Measurements from ENCODE around the gene PDILT. TPM values are rescaled to one million over a fixed set of nuclear protein-coding genes. Genes with fewer than 3 reads are reported as not detected.

PDILT gene
- total RNA-seq, 2 donors from 2014 or later: not detected

- H3K4me1 Mint-ChIP-seq (ENCODE audit: low read depth in 2 of 2): no peaks in the 10 kb centered on the region
- H3K27ac Mint-ChIP-seq: no peak overlapping the region
- no peak overlapping the region for H3K4me3 Mint-ChIP-seq
- DNase-seq (ENCODE audit: low spot score) (no peak), ATAC-seq (no peak)
- no peaks in the 10 kb centered on the region for H3K36me3 Mint-ChIP-seq
- no peaks in the 10 kb centered on the region for H3K9me3 Mint-ChIP-seq
- peaks cover 13 to 33% of the 10 kb centered on the region in 2 donors for H3K27me3 Mint-ChIP-seq
Observed at GRCh38 chr16:20364051-20364450, 40.5 kb downstream of the PDILT start.

GRCh38 chr16:20363191-20363590 is 41.3 kb downstream of the PDILT start:
- no peak for DNase-seq (ENCODE audit: low spot score)
- Mint-ChIP-seq H3K36me3 (no peaks in the 10 kb centered on the region), H3K4me3 (no peak overlapping the region), H3K4me1 (ENCODE audit: low read depth in 2 of 2) (no peaks in the 10 kb centered on the region), H3K9me3 (no peaks in the 10 kb centered on the region), H3K27ac (no peak overlapping the region), H3K27me3 (peaks cover 13 to 33% of the 10 kb centered on the region in 2 donors)
- ATAC-seq: no peak

GRCh38 chr16:20359997-20360396 is 44.5 kb downstream of the PDILT start:
- ATAC-seq: no peak

GRCh38 chr16:20355114-20355782 is 49.3 kb downstream of the PDILT start:
- Mint-ChIP-seq H3K9me3 (no peaks in the 10 kb centered on the region), H3K36me3 (no peaks in the 10 kb centered on the region), H3K4me1 (ENCODE audit: low read depth in 2 of 2) (no peaks in the 10 kb centered on the region), H3K27ac (no peak overlapping the region), H3K4me3 (no peak overlapping the region), H3K27me3 (peaks cover 15 to 41% of the 10 kb centered on the region in 2 donors)
- ATAC-seq (no peak), DNase-seq (ENCODE audit: low spot score) (no peak)

More at GRCh38 chr16:20359997-20360396, 44.5 kb downstream of the PDILT start:
- DNase-seq (ENCODE audit: low spot score): no peak
- Mint-ChIP-seq H3K36me3 (no peaks in the 10 kb centered on the region), H3K4me1 (ENCODE audit: low read depth in 2 of 2) (no peaks in the 10 kb centered on the region), H3K4me3 (no peak overlapping the region), H3K27me3 (peaks cover 15 to 42% of the 10 kb centered on the region in 2 donors), H3K9me3 (no peaks in the 10 kb centered on the region), H3K27ac (no peak overlapping the region)

GRCh38 chr16:20353379-20353778 is 51.2 kb downstream of the PDILT start:
- Mint-ChIP-seq H3K4me1 (ENCODE audit: low read depth in 2 of 2) (no peaks in the 10 kb centered on the region), H3K27me3 (peaks cover 15 to 34% of the 10 kb centered on the region in 2 donors), H3K4me3 (no peak overlapping the region), H3K9me3 (no peaks in the 10 kb centered on the region), H3K27ac (no peak overlapping the region), H3K36me3 (no peaks in the 10 kb centered on the region)
- ATAC-seq (no peak), DNase-seq (ENCODE audit: low spot score) (no peak)

- no peak for DNase-seq (ENCODE audit: low spot score)
- no peak for ATAC-seq
- H3K27ac Mint-ChIP-seq: no peak within 1 kb of the TSS
- H3K4me1 Mint-ChIP-seq (ENCODE audit: low read depth in 2 of 2): no peaks in the 10 kb centered on the region
- no peaks in the 10 kb centered on the region for H3K36me3 Mint-ChIP-seq
- no peaks in the 10 kb centered on the region for H3K9me3 Mint-ChIP-seq
- peaks cover 15 to 34% of the 10 kb centered on the region in 2 donors for H3K27me3 Mint-ChIP-seq
- H3K4me3 Mint-ChIP-seq: no peak within 1 kb of the TSS
Observed at GRCh38 chr16:20352615-20353014, 51.9 kb downstream of the PDILT start, which contains the start of gene UMOD. TSS of gene UMOD (minus strand) at chr16:20352715. CDS start at chr16:20350737, 1,978 bp downstream.

GRCh38 chr16:20349615-20350014 is 54.9 kb downstream of the PDILT start:
- Mint-ChIP-seq H3K9me3 (no peaks in the 10 kb centered on the region), H3K27ac (no peak overlapping the region), H3K36me3 (no peaks in the 10 kb centered on the region), H3K27me3 (peaks cover 3 to 15% of the 10 kb centered on the region in 2 donors), H3K4me3 (no peak overlapping the region), H3K4me1 (ENCODE audit: low read depth in 2 of 2) (no peaks in the 10 kb centered on the region)
- DNase-seq (ENCODE audit: low spot score) (no peak), ATAC-seq (no peak)

GRCh38 chr16:20348365-20349185 is 56.0 kb downstream of the PDILT start:
- H3K27me3 Mint-ChIP-seq: peaks cover 3 to 14% of the 10 kb centered on the region in 2 donors
- no peak overlapping the region for H3K4me3 Mint-ChIP-seq
- H3K36me3 Mint-ChIP-seq: no peaks in the 10 kb centered on the region
- no peak overlapping the region for H3K27ac Mint-ChIP-seq
- no peak for DNase-seq (ENCODE audit: low spot score)
- H3K9me3 Mint-ChIP-seq: no peaks in the 10 kb centered on the region
- H3K4me1 Mint-ChIP-seq (ENCODE audit: low read depth in 2 of 2): no peaks in the 10 kb centered on the region
- ATAC-seq: peak in 1 of 2 donors; percentile 28

- Mint-ChIP-seq H3K4me1 (ENCODE audit: low read depth in 2 of 2) (no peaks in the 10 kb centered on the region), H3K4me3 (no peak overlapping the region), H3K27ac (no peak overlapping the region), H3K36me3 (no peaks in the 10 kb centered on the region), H3K9me3 (no peaks in the 10 kb centered on the region), H3K27me3 (peaks cover 1 to 11% of the 10 kb centered on the region in 2 donors)
- no peak for ATAC-seq
- DNase-seq (ENCODE audit: low spot score): no peak
Observed at GRCh38 chr16:20347666-20348364, 56.7 kb downstream of the PDILT start.

- DNase-seq (ENCODE audit: low spot score) (no peak), ATAC-seq (no peak)
- H3K27me3 Mint-ChIP-seq: peaks cover 3 to 7% of the 10 kb centered on the region in 2 donors
- H3K4me3 Mint-ChIP-seq: no peak overlapping the region
- H3K27ac Mint-ChIP-seq: no peak overlapping the region
- H3K4me1 Mint-ChIP-seq (ENCODE audit: low read depth in 2 of 2): no peaks in the 10 kb centered on the region
- H3K9me3 Mint-ChIP-seq: no peaks in the 10 kb centered on the region
- H3K36me3 Mint-ChIP-seq: no peaks in the 10 kb centered on the region
Observed at GRCh38 chr16:20344611-20345010, 59.9 kb downstream of the PDILT start.

GRCh38 chr16:20339744-20340143 is 64.8 kb downstream of the PDILT start:
- no peak for DNase-seq (ENCODE audit: low spot score)
- no peak for ATAC-seq
- no peak overlapping the region for H3K4me3 Mint-ChIP-seq
- peaks cover 0 to 5% of the 10 kb centered on the region in 2 donors for H3K27me3 Mint-ChIP-seq
- no peaks in the 10 kb centered on the region for H3K4me1 Mint-ChIP-seq (ENCODE audit: low read depth in 2 of 2)
- H3K9me3 Mint-ChIP-seq: no peaks in the 10 kb centered on the region
- H3K36me3 Mint-ChIP-seq: no peaks in the 10 kb centered on the region
- no peak overlapping the region for H3K27ac Mint-ChIP-seq

GRCh38 chr16:20336955-20337354 is 67.6 kb downstream of the PDILT start:
- no peaks in the 10 kb centered on the region for H3K4me1 Mint-ChIP-seq (ENCODE audit: low read depth in 2 of 2)
- no peaks in the 10 kb centered on the region for H3K9me3 Mint-ChIP-seq
- H3K36me3 Mint-ChIP-seq: no peaks in the 10 kb centered on the region
- H3K27me3 Mint-ChIP-seq: peaks cover 0 to 5% of the 10 kb centered on the region in 2 donors
- ATAC-seq (no peak), DNase-seq (ENCODE audit: low spot score) (no peak)
- H3K4me3 Mint-ChIP-seq: no peak overlapping the region
- no peak overlapping the region for H3K27ac Mint-ChIP-seq

GRCh38 chr16:20334396-20334795 is 70.1 kb downstream of the PDILT start:
- Mint-ChIP-seq H3K4me3 (no peak overlapping the region), H3K4me1 (ENCODE audit: low read depth in 2 of 2) (no peaks in the 10 kb centered on the region), H3K9me3 (no peaks in the 10 kb centered on the region), H3K27ac (no peak overlapping the region), H3K27me3 (peaks cover 2 to 8% of the 10 kb centered on the region in 2 donors), H3K36me3 (no peaks in the 10 kb centered on the region)
- ATAC-seq (no peak), DNase-seq (ENCODE audit: low spot score) (no peak)

- Mint-ChIP-seq H3K36me3 (no peaks in the 10 kb centered on the region), H3K9me3 (no peaks in the 10 kb centered on the region), H3K4me3 (no peak overlapping the region), H3K4me1 (ENCODE audit: low read depth in 2 of 2) (no peaks in the 10 kb centered on the region), H3K27ac (no peak overlapping the region), H3K27me3 (peaks cover 2 to 9% of the 10 kb centered on the region in 2 donors)
- DNase-seq (ENCODE audit: low spot score) (no peak), ATAC-seq (no peak)
Observed at GRCh38 chr16:20333120-20333519, 71.4 kb downstream of the PDILT start.

Data from natural killer cell treated with Interleukin-12 subunit alpha and Interleukin-12 subunit beta and Interleukin-15 and Interleukin-18, amount 100 ng/mL, for 72 hours (primary cell).